ENCODE measurements around the gene C10orf143. TPM values are rescaled to one million over a fixed set of nuclear protein-coding genes. Genes with fewer than 3 reads are reported as not detected.

The C10orf143 gene
- total RNA-seq, 1 donor, result 2.5 TPM

- H3K36me3 ChIP-seq (ENCODE audit: insufficient read depth, low read length), result no peaks in the 10 kb centered on the region
- H3K4me3 ChIP-seq (ENCODE audit: insufficient read depth, low read length), result peak overlapping the region; percentile 89
- peaks cover 44% of the 10 kb centered on the region for H3K79me2 ChIP-seq (ENCODE audit: insufficient read depth, low read length)
- no peak for TF ChIP-seq CTCF (IDR thresholded peaks at IDR 0.05; ENCODE audit: extremely low read depth, low read depth, low read length)
- H3K4me1 ChIP-seq (ENCODE audit: insufficient read depth, low read length), result peaks cover 24% of the 10 kb centered on the region
- no peaks in the 10 kb centered on the region for H3K9me3 ChIP-seq (ENCODE audit: low read depth, low read length)
- peak overlapping the region; percentile 91 for H3K4me2 ChIP-seq (ENCODE audit: insufficient read depth, low read length)
- peak overlapping the region; percentile 59 for H3K27ac ChIP-seq (ENCODE audit: low read depth, low read length)
- H4K20me1 ChIP-seq (ENCODE audit: insufficient read depth, low read length), result peaks cover 31% of the 10 kb centered on the region
- no peaks in the 10 kb centered on the region for H3K27me3 ChIP-seq (ENCODE audit: insufficient read depth, low read length)
- DNase-seq (ENCODE audit: insufficient read length, low spot score, missing footprints), result no peak
- peak overlapping the region; percentile 89 for H2AFZ ChIP-seq (ENCODE audit: low read length)
Measured at GRCh38 chr10:130135676-130136225, 25.1 kb upstream of the C10orf143 start.

GRCh38 chr10:130128922-130129321 is 18.3 kb upstream of the C10orf143 start:
- H3K9me3 ChIP-seq (ENCODE audit: low read depth, low read length), result no peaks in the 10 kb centered on the region
- no peak for TF ChIP-seq CTCF (IDR thresholded peaks at IDR 0.05; ENCODE audit: extremely low read depth, low read depth, low read length)
- no peak for DNase-seq (ENCODE audit: insufficient read length, low spot score, missing footprints)
- no peak overlapping the region for H3K4me2 ChIP-seq (ENCODE audit: insufficient read depth, low read length)
- H2AFZ ChIP-seq (ENCODE audit: low read length), result no peak overlapping the region
- H4K20me1 ChIP-seq (ENCODE audit: insufficient read depth, low read length), result no peaks in the 10 kb centered on the region
- H3K4me3 ChIP-seq (ENCODE audit: insufficient read depth, low read length), result no peak overlapping the region
- no peaks in the 10 kb centered on the region for H3K79me2 ChIP-seq (ENCODE audit: insufficient read depth, low read length)
- H3K27ac ChIP-seq (ENCODE audit: low read depth, low read length), result no peak overlapping the region
- peaks cover 9% of the 10 kb centered on the region for H3K4me1 ChIP-seq (ENCODE audit: insufficient read depth, low read length)
- no peaks in the 10 kb centered on the region for H3K36me3 ChIP-seq (ENCODE audit: insufficient read depth, low read length)
- no peaks in the 10 kb centered on the region for H3K27me3 ChIP-seq (ENCODE audit: insufficient read depth, low read length)

- Histone ChIP-seq H3K4me2 (ENCODE audit: insufficient read depth, low read length) (peak overlapping the region; percentile 36), H3K4me3 (ENCODE audit: insufficient read depth, low read length) (no peak overlapping the region), H3K36me3 (ENCODE audit: insufficient read depth, low read length) (no peaks in the 10 kb centered on the region), H3K27me3 (ENCODE audit: insufficient read depth, low read length) (no peaks in the 10 kb centered on the region), H4K20me1 (ENCODE audit: insufficient read depth, low read length) (no peaks in the 10 kb centered on the region), H3K9me3 (ENCODE audit: low read depth, low read length) (no peaks in the 10 kb centered on the region), H3K79me2 (ENCODE audit: insufficient read depth, low read length) (no peaks in the 10 kb centered on the region), H3K27ac (ENCODE audit: low read depth, low read length) (no peak overlapping the region), H2AFZ (ENCODE audit: low read length) (no peak overlapping the region), H3K4me1 (ENCODE audit: insufficient read depth, low read length) (peaks cover 9% of the 10 kb centered on the region)
- no peak for TF ChIP-seq CTCF (IDR thresholded peaks at IDR 0.05; ENCODE audit: extremely low read depth, low read depth, low read length)
- DNase-seq (ENCODE audit: insufficient read length, low spot score, missing footprints), result no peak
Measured at GRCh38 chr10:130128062-130128781, 17.6 kb upstream of the C10orf143 start.

- no peak overlapping the region for H3K27ac ChIP-seq (ENCODE audit: low read depth, low read length)
Measured at GRCh38 chr10:130127364-130128061, 16.9 kb upstream of the C10orf143 start.

More at GRCh38 chr10:130127364-130128061, 16.9 kb upstream of the C10orf143 start:
- peak; percentile 88 for TF ChIP-seq CTCF (IDR thresholded peaks at IDR 0.05; ENCODE audit: extremely low read depth, low read depth, low read length)
- no peaks in the 10 kb centered on the region for H4K20me1 ChIP-seq (ENCODE audit: insufficient read depth, low read length)
- H3K4me2 ChIP-seq (ENCODE audit: insufficient read depth, low read length), result peak overlapping the region; percentile 36
- no peak overlapping the region for H2AFZ ChIP-seq (ENCODE audit: low read length)
- DNase-seq (ENCODE audit: insufficient read length, low spot score, missing footprints), result peak; percentile 94
- H3K27me3 ChIP-seq (ENCODE audit: insufficient read depth, low read length), result no peaks in the 10 kb centered on the region
- H3K36me3 ChIP-seq (ENCODE audit: insufficient read depth, low read length), result no peaks in the 10 kb centered on the region
- H3K4me3 ChIP-seq (ENCODE audit: insufficient read depth, low read length), result no peak overlapping the region
- no peaks in the 10 kb centered on the region for H3K79me2 ChIP-seq (ENCODE audit: insufficient read depth, low read length)
- no peaks in the 10 kb centered on the region for H3K9me3 ChIP-seq (ENCODE audit: low read depth, low read length)
- peaks cover 9% of the 10 kb centered on the region for H3K4me1 ChIP-seq (ENCODE audit: insufficient read depth, low read length)
